Left lung (tissue), 10 donors: Measurements from ENCODE around the gene EVA1A. TPM values are rescaled to one million over a fixed set of nuclear protein-coding genes. Genes with fewer than 3 reads are reported as not detected.

Experiments used
- ATAC-seq: fragments of 200-7000 bp; cut with Tn5 transposase; one replicate; pipeline ENCODE4 v1.9.1; 2020; ENCODE audit warnings: moderate library complexity
- DNase-seq, 4 donors: peaks; one replicate each; pipeline ENCODE4 v3.0.0-alpha.2; 2013 to 2020
- H3K27ac ChIP-seq, 2 donors: fragments of 200-600 bp; sonication (generic) in 1 of 2; one replicate each; pipeline versions ENCODE4 v1.5.0 to v1.8.0; 2020 to 2021
- H3K27me3 ChIP-seq, 2 donors: fragments of 200-600 bp; sonication (generic) in 1 of 2; one replicate each; pipeline versions ENCODE4 v1.5.0 to v1.8.0; 2020 to 2021
- H3K36me3 ChIP-seq, 2 donors: fragments of 200-600 bp; sonication (generic) in 1 of 2; one replicate each; pipeline versions ENCODE4 v1.5.0 to v1.8.0; 2020 to 2021
- H3K4me1 ChIP-seq, 2 donors: fragments of 200-600 bp; one replicate each; pipeline ENCODE4 v1.8.0; 2021
- H3K4me3 ChIP-seq, 2 donors: fragments of 200-600 bp; sonication (generic) in 1 of 2; one replicate each; pipeline versions ENCODE4 v1.5.0 to v1.8.0; 2020 to 2021; ENCODE audit warnings: mild to moderate bottlenecking in 1 of 2
- H3K9me3 ChIP-seq, 2 donors: fragments of 200-600 bp; sonication (generic) in 1 of 2; one replicate each; pipeline versions ENCODE4 v1.5.0 to v1.8.0; 2020 to 2021
- intact Hi-C, 2 donors: fragments of 100-400 bp; cut with DNase I; formaldehyde crosslinking; loops; one replicate each; pipeline versions ENCODE4 v1.11.2 to v1.14.2; 2022
- polyA plus RNA-seq, 6 donors: library from polyadenylated mRNA; unstranded; fragments of 120-200 nt; gene quantifications; one replicate each; pipeline ENCODE4 v1.2.1, GENCODE V29; 2013; ENCODE audit not compliant: insufficient read length in 6 of 6
- total RNA-seq, 2 donors: library from RNA; stranded (reverse); fragmentation: NEBNext Ultra II Directional; extraction: Animal tissue kit (Norgen Biotek cat#: 25700); gene quantifications; one replicate each; pipeline ENCODE4 v1.2.1, GENCODE V29; 2021
- TF ChIP-seq, protein P1 (sequence below), 2 donors: fragments of 200-600 bp; sonication (generic) in 1 of 2; IDR thresholded peaks; one replicate each; pipeline versions ENCODE4 v1.5.0 to v1.8.0; 2021; ENCODE audit warnings: antibody characterized with exemption in 2 of 2
- donor health status: DM: no; HTN: yes; CAD: no.
- donor health status: DM: no; HTN: no; CAD: no.

The EVA1A gene
- total and polyA plus RNA-seq, 8 donors = 23.2 to 54.7 (median 34.2) TPM

DNA sequence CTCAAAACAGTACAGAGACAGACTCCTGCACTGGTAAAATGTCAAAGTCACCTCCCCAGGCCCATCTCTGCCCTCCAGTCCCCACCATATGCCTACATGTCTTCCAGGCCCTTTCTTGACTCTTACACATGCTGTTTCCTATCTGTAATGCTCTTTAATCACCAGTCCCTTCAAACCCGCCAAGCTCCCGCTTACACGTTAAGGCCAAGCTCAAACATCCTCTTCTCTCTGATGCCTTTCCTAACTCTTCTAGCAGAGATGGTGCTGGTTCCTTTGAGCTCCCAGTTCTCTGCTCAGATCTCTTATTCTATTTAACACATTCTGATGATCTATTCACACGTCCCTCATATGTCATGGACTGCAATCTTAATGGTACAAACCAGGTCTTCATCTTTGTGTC is 5.0 kb downstream of the EVA1A start:
- Histone ChIP-seq H3K4me3 (no peak overlapping the region), H3K4me1 (peaks cover 0 to 8% of the 10 kb centered on the region in 2 donors), H3K36me3 (no peaks in the 10 kb centered on the region), H3K27me3 (peaks cover 0 to 28% of the 10 kb centered on the region in 2 donors), H3K27ac (no peak overlapping the region), H3K9me3 (no peaks in the 10 kb centered on the region)
- TF ChIP-seq, protein P1, sequence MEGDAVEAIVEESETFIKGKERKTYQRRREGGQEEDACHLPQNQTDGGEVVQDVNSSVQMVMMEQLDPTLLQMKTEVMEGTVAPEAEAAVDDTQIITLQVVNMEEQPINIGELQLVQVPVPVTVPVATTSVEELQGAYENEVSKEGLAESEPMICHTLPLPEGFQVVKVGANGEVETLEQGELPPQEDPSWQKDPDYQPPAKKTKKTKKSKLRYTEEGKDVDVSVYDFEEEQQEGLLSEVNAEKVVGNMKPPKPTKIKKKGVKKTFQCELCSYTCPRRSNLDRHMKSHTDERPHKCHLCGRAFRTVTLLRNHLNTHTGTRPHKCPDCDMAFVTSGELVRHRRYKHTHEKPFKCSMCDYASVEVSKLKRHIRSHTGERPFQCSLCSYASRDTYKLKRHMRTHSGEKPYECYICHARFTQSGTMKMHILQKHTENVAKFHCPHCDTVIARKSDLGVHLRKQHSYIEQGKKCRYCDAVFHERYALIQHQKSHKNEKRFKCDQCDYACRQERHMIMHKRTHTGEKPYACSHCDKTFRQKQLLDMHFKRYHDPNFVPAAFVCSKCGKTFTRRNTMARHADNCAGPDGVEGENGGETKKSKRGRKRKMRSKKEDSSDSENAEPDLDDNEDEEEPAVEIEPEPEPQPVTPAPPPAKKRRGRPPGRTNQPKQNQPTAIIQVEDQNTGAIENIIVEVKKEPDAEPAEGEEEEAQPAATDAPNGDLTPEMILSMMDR (IDR thresholded peaks at IDR 0.05) = no peak
- intact Hi-C loops = no loop called here
- DNase-seq (no peak), ATAC-seq (no peak)

DNA sequence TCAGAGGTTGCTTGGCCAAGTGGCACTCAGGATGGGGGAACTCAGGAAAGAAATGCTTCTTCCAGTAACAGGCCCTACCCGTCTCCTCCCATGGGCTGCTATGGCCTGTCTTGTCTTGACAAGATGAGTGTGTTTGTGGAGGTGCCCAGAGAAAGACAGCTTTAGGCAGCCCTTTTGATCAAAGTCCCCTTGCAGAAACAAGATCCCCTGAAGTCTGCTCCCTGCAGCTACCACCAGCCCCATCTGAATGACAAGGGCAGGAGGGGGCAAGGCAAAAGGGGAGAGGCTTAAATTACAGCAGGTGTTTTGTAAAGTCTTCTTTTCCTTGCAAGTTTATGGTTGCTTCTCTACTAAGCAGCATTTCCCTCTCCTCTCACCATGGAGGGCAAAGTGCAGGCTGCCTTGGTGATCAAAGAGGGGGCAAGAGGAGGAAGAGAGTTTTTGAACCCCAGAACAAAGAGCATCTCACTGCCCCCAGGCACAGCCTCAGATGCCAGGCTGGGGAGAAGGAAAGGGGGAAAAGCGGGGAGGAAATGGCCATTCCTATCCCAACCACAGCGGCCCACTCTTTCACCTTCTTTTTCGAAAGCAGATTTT is 6.7 kb downstream of the EVA1A start:
- TF ChIP-seq, protein P1 (IDR thresholded peaks at IDR 0.05) = no peak
- no peak overlapping the region for H3K27ac ChIP-seq
- intact Hi-C loops = no loop called here
- no peaks in the 10 kb centered on the region for H3K9me3 ChIP-seq
- DNase-seq (no peak), ATAC-seq (no peak)
- peaks cover 0 to 11% of the 10 kb centered on the region in 2 donors for H3K27me3 ChIP-seq
- H3K4me1 ChIP-seq = no peaks in the 10 kb centered on the region
- no peak overlapping the region for H3K4me3 ChIP-seq
- no peaks in the 10 kb centered on the region for H3K36me3 ChIP-seq

- H3K4me1 ChIP-seq = no peaks in the 10 kb centered on the region
- intact Hi-C loops = no loop called here
- no peak overlapping the region for H3K4me3 ChIP-seq
- TF ChIP-seq, protein P1 (IDR thresholded peaks at IDR 0.05) = no peak
- no peak for ATAC-seq
- H3K27me3 ChIP-seq = no peaks in the 10 kb centered on the region
- H3K27ac ChIP-seq = no peak overlapping the region
- DNase-seq = no peak
- no peaks in the 10 kb centered on the region for H3K36me3 ChIP-seq
- H3K9me3 ChIP-seq = no peaks in the 10 kb centered on the region
Observed at GRCh38 chr2:75552222-75552621, 8.5 kb downstream of the EVA1A start.

DNA sequence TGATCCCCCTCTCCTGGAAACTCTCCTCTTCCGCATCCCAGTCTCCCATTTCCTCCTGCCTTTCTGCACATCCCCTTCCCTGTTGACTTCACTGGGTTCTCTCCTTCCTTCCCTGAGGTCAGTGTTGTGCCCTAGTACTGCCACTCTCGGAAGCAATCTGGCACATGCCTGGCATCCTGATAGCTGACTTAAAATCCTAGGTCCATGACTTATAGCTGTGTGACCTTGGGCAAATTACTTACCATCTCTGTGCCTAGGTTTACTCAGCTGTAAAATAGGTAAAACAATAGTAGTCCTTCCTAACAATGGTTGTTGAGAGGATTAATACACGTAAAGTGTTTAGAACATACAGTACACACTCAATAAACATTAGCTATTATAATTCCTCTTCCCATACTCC is 9.3 kb downstream of the EVA1A start:
- no peak overlapping the region for H3K27ac ChIP-seq

DNA sequence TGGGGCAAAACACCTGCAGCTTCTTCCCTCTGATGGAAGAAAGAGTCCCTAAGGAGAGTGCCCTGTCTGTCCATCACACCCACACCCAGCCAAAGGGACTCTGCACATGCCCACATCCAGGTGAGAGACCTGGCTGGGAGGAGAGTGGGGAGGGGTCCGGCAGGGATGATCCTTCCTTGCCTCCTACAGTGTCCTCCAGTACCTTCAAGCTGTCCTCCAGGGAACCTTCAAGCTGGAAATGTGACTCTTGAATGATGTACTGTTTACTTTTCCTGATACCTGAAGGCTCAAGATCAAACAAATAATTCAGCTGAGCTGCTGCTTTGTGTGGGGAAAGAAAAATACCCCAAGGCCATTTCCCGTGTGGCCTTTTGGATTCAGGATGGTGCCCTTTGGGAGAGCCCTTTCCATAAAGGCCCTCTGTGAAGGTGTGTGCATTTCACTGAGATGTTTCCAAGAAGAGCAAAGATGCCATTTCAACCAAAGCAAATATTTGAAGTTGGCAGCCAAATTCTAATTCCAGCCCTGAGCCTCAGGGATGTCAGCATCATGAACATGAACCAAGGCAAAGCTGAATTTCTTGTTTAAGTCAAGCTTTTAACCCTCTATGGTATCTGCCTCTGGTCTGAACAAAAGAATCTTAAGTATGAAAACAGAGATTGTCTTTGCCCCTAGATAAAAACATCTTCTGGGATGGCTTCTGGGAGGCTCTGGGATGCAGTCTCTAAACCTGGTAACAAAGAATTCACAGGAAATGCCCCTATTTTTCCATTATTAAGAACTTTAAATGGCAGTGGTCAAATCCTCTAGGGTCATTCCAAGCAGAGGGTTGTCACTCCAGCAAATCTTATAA is 11.1 kb downstream of the EVA1A start:
- no peaks in the 10 kb centered on the region for H3K4me1 ChIP-seq
- H3K27ac ChIP-seq = no peak overlapping the region
- H3K4me3 ChIP-seq = no peak overlapping the region
- ATAC-seq = no peak
- intact Hi-C loops = no loop called here
- no peaks in the 10 kb centered on the region for H3K27me3 ChIP-seq
- no peak for DNase-seq
- H3K36me3 ChIP-seq = no peaks in the 10 kb centered on the region
- TF ChIP-seq, protein P1 (IDR thresholded peaks at IDR 0.05) = no peak
- H3K9me3 ChIP-seq = no peaks in the 10 kb centered on the region

More for the DNA sequence above, 9.3 kb downstream of the EVA1A start:
- intact Hi-C loops = no loop called here
- Histone ChIP-seq H3K36me3 (no peaks in the 10 kb centered on the region), H3K9me3 (no peaks in the 10 kb centered on the region), H3K4me1 (no peaks in the 10 kb centered on the region), H3K27me3 (no peaks in the 10 kb centered on the region), H3K4me3 (no peak overlapping the region)
- TF ChIP-seq, protein P1 (IDR thresholded peaks at IDR 0.05) = no peak
- ATAC-seq = no peak
- DNase-seq = no peak
